HG03520 (cell line): ENCODE results near the gene IGHMBP2.

ENCODE experiments used
- ATAC-seq: cut with Tn5 transposase; IDR thresholded peaks from one replicate; pipeline ENCODE4 v1.9.1; 2021; ENCODE audit warnings: mild to moderate bottlenecking, moderate library complexity; ENCODE audit not compliant: unreplicated experiment

IGHMBP2 gene

GRCh38 chr11:68938816-68939582, 35.3 kb downstream of the IGHMBP2 start:
- no peak for ATAC-seq

- ATAC-seq: no peak
These were observed 36.2 kb downstream of the IGHMBP2 start for GRCh38 chr11:68939583-68940555.

GRCh38 chr11:68940651-68941323, 37.1 kb downstream of the IGHMBP2 start:
- ATAC-seq: no peak

GRCh38 chr11:68941324-68942094, 37.8 kb downstream of the IGHMBP2 start:
- no peak for ATAC-seq

- no peak for ATAC-seq
These were observed 38.5 kb downstream of the IGHMBP2 start for GRCh38 chr11:68942095-68942620.

GRCh38 chr11:68942751-68943271, 39.1 kb downstream of the IGHMBP2 start:
- ATAC-seq: no peak

- ATAC-seq: no peak
These were observed 42.9 kb downstream of the IGHMBP2 start for GRCh38 chr11:68946416-68947090.

- ATAC-seq: no peak
These were observed 43.5 kb downstream of the IGHMBP2 start for GRCh38 chr11:68947151-68947550.

GRCh38 chr11:68948496-68948895, 44.8 kb downstream of the IGHMBP2 start:
- no peak for ATAC-seq

- no peak for ATAC-seq
These were observed 45.2 kb downstream of the IGHMBP2 start for GRCh38 chr11:68948935-68949334.

DNA sequence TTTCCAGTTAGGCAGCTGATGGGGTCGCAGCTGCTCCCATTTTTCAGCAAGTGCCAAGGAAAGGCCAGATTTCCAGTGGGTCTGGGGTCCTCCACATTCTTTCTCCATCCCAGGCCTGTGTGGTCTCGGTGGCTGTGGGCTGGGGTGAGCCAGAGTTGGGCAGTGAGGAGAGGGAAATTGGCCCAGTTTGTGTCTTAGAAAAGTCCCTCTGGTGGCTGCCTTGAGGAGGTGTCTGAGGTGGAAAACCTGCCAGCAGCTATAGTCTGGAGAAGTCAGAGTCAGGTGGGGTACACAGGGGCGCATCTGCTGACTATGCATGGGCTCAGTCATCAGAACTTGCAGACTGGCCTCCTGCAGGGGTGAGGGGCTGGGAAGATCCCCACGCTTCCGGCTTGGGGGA, 46.6 kb downstream of the IGHMBP2 start:
- ATAC-seq: no peak

DNA sequence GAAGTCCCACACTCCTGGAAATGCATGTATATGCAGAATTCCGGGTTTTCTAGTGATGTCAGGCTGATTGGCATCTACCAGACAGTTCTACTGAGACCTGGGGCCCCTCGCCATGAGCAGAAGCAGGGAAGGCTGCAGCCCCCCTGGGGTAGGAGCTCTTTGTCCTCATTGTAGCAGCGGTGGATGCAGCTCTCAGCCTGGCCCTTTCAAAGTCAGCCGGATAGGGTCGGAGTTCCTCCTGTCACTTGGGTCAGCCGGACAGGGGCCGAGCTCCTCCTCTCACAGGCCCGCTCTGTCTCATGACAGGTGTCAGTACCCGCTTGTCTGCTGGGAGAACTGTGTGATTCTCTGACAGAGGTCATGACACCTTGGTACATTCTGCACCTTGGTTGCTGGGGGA, 47.1 kb downstream of the IGHMBP2 start:
- no peak for ATAC-seq

DNA sequence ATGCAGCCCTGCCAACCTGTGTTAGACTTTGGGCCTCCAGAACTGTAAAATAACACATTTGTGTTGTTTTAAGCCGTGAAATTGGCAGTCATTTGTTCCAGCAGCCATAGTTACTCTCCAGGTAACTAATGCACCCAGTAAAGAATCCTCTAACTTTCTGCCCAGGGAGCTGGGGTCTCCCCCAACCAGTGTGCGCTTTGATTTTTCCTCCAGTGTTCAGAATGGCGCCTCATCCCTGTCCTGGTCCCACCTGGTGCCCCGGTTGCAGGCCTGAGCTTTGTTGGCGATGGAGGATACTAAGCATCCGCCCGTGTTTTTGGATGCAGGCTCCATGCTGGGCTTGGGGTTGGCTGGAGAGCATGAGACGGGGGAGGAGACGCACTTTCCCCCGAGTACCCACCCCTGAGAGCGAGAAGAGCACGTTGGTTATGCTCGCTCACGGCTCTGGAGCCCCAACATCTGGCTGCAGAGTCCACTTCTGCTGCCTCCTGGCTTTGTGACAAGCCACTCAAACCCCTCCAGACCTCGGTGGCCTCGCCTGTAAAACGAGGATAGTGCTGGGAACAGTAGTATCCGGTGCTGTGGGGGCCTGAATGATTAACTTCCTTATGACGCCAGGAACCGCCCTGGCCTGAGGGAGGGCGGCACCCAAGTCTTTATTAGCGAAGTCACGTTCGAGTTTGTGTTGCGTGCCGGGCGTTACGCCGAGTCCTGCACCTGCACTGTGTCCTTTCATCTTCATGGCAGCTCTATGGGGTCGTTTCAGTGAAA, 51.3 kb downstream of the IGHMBP2 start:
- ATAC-seq: no peak

GRCh38 chr11:68955607-68955958, 51.9 kb downstream of the IGHMBP2 start:
- ATAC-seq: no peak

DNA sequence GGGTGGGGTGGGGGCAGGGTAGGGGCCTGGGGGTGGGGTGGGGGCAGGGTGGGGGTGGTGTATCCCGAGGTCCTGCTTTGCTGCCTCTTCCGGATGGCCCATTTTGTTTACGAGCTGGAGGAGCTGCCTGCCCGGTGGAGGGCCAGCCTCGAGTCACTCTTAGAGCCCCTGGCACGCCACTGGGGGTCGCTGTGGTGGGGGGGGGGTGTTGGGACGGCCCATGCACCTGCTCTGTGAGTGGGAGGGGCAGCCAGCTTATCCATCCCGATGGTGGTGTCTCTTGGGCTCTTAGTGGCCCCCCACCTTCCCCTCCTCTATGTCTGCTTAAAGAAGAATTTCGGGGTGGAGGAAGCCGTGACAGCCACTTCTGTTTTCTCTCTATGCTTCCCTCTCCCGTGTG, 52.5 kb downstream of the IGHMBP2 start:
- no peak for ATAC-seq

DNA sequence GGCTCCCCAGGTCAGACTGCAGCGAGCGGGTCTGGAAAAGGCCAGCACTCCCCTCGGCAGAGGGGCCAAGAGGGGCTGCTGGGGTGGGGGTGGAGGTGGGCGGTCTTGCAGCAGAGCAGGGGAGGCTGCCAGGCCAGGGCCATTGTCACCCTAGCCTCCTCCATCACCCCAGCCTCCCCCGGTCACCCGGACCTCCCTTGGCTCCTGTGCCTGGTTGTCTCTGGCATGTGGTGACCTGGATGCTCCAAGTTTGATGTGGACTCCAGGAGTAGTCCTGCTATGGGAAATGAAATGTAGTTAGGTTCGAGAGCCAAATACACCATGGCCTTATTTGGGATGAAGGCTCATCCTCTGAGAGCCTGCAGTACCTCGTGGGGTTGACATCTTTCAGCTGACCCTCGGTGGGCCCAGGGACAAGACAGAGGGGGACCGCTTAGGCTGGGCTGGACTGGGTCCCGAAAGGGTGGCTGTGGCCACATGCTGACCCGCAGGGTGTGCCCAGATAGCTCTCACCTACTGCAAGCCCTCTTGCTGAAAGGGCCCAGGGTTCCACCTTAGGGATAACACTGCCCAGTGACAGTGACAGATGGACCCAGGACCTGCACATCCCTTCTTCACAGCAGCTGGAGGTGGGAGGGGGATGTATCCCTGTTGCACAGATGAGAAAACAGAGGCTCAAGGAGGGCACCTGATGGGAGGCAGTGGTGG, 53.0 kb downstream of the IGHMBP2 start:
- no peak for ATAC-seq

DNA sequence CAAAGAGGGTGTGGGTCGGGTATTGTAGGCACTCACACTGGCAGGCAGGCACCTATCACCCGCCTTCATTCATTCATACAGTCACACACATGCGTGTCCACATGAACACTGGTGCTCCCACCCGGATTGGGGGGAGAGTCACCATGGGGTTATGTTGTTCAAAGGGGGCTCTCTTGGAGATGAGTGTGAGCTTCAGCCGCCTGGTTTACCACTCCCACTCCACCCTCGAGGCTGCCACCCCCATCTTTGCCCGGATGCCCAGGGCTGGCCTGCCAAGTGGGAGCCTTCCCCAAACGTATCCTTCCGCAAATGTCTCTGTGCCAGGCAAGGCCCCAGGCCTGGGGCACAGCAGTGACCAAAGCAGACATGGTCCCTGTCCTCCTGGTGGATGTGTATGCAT, 54.5 kb downstream of the IGHMBP2 start:
- no peak for ATAC-seq
